Prostate gland (tissue), 2 donors: ENCODE results near the gene POLE2. TPM values are rescaled to one million over a fixed set of nuclear protein-coding genes. Genes with fewer than 3 reads are reported as not detected.
A peak's percentile ranks its signal among the peaks of the same experiment; 100 is the strongest.

Experiments used
- DNase-seq: peaks from one replicate; pipeline ENCODE4 v3.0.0-alpha.2; 2019; ENCODE audit warnings: low spot score
- H3K27ac ChIP-seq, 2 donors: fragments of 200-600 bp; sonication (generic); 2 replicates each; pipeline ENCODE4 v1.5.1; 2017 to 2019
- H3K27me3 ChIP-seq: fragments of 200-600 bp; sonication (generic); replicated peaks from 2 replicates; pipeline ENCODE4 v1.5.1; 2019; ENCODE audit not compliant: insufficient read depth
- H3K36me3 ChIP-seq, 2 donors: fragments of 200-600 bp; sonication (generic); 1 replicate in 1 of 2; 2 replicates in 1 of 2; pipeline versions ENCODE4 v1.5.1 to v1.8.1; 2017 to 2019
- H3K4me1 ChIP-seq: fragments of 200-600 bp; sonication (generic); replicated peaks from 2 replicates; pipeline ENCODE4 v1.5.1; 2019
- H3K4me3 ChIP-seq, 2 donors: fragments of 200-600 bp; sonication (generic); 2 replicates each; pipeline ENCODE4 v1.5.1; 2017 to 2019
- H3K9me3 ChIP-seq: fragments of 200-600 bp; sonication (generic); 2 replicates; pipeline ENCODE4 v1.5.1; 2017
- POLR2A ChIP-seq: fragments of 450-650 bp; IDR thresholded peaks from one replicate; pipeline ENCODE4 v1.6.1; 2016; ENCODE audit warnings: antibody characterized with exemption, mild to moderate bottlenecking
- POLR2AphosphoS5 ChIP-seq: sonication (generic); formaldehyde crosslinking; IDR thresholded peaks from one replicate; pipeline ENCODE4 v1.6.1; 2017; ENCODE audit warnings: antibody characterized with exemption
- WGBS: methylation state at CpG from one replicate; pipeline ENCODE4 v1.1.5; 2018; 5-methylcytosine and 5-hydroxymethylcytosine counted together
- intact Hi-C: fragments of 100-400 bp; cut with DNase I; formaldehyde crosslinking; loops from one replicate; pipeline ENCODE4 v1.14.2; 2022
- total RNA-seq, 2 donors: library from RNA; depleted of rRNA; stranded (reverse); fragments of >200 nt; gene quantifications; one replicate each; pipeline ENCODE4 v1.1.0, GENCODE V29; 2016
- TF ChIP-seq, protein P1 (sequence below), 4 experiments: fragments of 200-600 bp in 2 of 4; fragments of 450-650 bp in 2 of 4; sonication (generic) in 2 of 4; IDR thresholded peaks; 1 replicate in 3 of 4; 2 replicates in 1 of 4; pipeline ENCODE4 v1.5.1; 2016 to 2019; ENCODE audit warnings: antibody characterized with exemption in 4 of 4, mild to moderate bottlenecking in 2 of 4, moderate library complexity in 2 of 4

Gene POLE2
- total RNA-seq, 2 donors from 2014 or later, result 3.2 to 5.8 TPM

DNA sequence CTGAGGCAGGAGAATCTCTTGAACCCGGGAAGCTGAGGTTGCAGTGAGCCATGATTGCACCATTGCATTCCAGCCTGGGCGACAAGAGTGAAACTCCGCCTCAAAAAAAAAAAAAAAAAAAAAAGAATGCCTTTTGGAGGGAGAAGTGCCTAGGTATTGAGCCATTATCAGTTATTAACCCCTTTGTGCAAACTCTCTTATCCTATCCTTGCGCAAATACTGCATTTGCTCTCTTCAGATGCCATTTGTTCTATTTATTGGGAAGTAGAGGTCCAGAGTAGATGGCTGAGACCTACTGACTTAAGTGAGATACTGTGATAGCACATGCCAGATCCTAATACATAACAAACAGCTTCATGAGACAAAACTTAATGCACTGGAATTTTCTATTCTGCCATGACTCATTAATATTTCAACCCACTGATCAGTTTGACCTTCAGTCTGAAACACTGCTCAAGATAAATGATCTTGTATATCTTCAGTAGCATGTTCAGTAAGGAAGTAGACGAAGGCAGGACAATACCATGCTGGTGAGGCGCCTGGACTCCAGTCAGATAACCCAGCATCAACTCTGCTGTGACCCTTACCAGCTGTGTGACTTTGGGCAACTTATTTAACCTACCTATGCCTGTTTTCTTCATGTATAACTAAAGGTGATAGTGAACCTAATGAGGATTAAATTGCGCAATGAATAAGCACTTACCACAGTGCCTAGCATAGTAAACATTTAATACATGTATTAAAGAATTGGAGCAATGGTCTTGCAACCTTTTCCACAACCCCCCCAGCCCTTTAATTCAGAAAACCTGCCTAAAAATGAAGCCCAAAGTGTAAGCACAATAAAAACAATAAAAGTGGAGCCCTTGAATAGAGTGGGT lies 47.2 kb downstream of the POLE2 start:
- Histone ChIP-seq H3K4me1 (no peaks in the 10 kb centered on the region), H3K36me3 (no peaks in the 10 kb centered on the region), H3K27ac (peak overlapping the region; percentile 61 to 71), H3K4me3 (no peak overlapping the region), H3K9me3 (no peaks in the 10 kb centered on the region), H3K27me3 (no peaks in the 10 kb centered on the region)
- TF ChIP-seq, protein P1, sequence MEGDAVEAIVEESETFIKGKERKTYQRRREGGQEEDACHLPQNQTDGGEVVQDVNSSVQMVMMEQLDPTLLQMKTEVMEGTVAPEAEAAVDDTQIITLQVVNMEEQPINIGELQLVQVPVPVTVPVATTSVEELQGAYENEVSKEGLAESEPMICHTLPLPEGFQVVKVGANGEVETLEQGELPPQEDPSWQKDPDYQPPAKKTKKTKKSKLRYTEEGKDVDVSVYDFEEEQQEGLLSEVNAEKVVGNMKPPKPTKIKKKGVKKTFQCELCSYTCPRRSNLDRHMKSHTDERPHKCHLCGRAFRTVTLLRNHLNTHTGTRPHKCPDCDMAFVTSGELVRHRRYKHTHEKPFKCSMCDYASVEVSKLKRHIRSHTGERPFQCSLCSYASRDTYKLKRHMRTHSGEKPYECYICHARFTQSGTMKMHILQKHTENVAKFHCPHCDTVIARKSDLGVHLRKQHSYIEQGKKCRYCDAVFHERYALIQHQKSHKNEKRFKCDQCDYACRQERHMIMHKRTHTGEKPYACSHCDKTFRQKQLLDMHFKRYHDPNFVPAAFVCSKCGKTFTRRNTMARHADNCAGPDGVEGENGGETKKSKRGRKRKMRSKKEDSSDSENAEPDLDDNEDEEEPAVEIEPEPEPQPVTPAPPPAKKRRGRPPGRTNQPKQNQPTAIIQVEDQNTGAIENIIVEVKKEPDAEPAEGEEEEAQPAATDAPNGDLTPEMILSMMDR (IDR thresholded peaks at IDR 0.05), result no peak
- TF ChIP-seq POLR2AphosphoS5 (no peak), POLR2A (no peak)
- intact Hi-C loops, result no loop called here
- no peak for DNase-seq
- 95% methylated on average over 7 of the region's 7 CpGs for WGBS

DNA sequence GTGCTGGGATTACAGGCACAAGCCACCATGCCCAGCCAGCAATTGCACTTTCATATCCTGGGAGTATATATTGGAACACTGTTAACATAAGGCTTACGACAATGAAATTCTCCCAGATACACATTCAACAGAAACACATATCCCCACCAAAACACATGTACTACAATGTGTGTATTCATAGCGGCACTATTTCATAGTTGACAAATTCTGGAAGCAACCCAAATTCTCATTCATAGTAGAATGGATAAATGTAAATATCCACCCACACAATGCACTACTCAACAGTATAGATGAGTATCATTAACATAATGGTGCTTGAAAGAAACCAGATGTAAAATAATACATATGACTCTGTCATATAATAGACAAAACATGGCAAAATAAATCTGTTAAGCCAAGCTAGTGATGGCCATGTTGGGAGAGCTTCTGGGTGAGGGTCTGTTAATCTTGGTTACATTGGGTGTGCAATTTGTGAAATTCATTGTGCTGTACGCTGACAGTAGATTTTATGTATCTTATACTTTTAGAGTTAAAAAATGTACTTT lies 50.4 kb downstream of the POLE2 start:
- intact Hi-C loops, result no loop called here
- WGBS, result 74% methylated on average over 3 of the region's 3 CpGs
- H3K4me1 ChIP-seq, result no peaks in the 10 kb centered on the region

DNA sequence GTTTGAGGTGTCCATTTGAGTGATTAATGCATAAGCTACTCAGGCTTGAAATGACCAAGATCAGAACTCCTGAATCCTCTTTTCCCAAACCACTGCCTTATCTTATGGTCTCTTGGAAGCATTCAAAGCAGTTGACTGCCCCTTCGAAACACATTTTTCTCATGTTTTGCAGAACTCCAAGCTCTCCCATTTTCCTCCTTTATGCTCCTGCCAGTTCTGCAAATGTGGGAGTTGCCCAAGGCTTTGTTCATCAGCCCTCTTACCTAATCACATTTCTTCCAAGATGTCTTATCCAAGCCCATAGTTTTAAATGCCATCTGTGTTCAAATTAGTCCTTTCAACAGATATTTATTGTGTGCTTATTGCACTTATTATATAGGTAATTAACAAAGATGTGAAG lies 51.1 kb downstream of the POLE2 start:
- DNase-seq, result no peak
- H3K4me1 ChIP-seq, result no peaks in the 10 kb centered on the region
- H3K27ac ChIP-seq, result no peak overlapping the region
- WGBS, result 93% methylated on average over 1 of the region's 1 CpG
- no peak for TF ChIP-seq POLR2A
- TF ChIP-seq POLR2AphosphoS5, result no peak
- intact Hi-C loops, result no loop called here
- no peaks in the 10 kb centered on the region for H3K36me3 ChIP-seq
- no peaks in the 10 kb centered on the region for H3K27me3 ChIP-seq
- H3K9me3 ChIP-seq, result no peaks in the 10 kb centered on the region
- H3K4me3 ChIP-seq, result no peak overlapping the region

More for the DNA sequence above, 50.4 kb downstream of the POLE2 start:
- DNase-seq, result no peak
- H3K4me3 ChIP-seq, result no peak overlapping the region
- no peaks in the 10 kb centered on the region for H3K27me3 ChIP-seq
- no peaks in the 10 kb centered on the region for H3K36me3 ChIP-seq
- TF ChIP-seq POLR2AphosphoS5, result no peak
- no peak for TF ChIP-seq POLR2A
- TF ChIP-seq, protein P1 (IDR thresholded peaks at IDR 0.05), result no peak
- no peak overlapping the region for H3K27ac ChIP-seq
- H3K9me3 ChIP-seq, result no peaks in the 10 kb centered on the region

DNA sequence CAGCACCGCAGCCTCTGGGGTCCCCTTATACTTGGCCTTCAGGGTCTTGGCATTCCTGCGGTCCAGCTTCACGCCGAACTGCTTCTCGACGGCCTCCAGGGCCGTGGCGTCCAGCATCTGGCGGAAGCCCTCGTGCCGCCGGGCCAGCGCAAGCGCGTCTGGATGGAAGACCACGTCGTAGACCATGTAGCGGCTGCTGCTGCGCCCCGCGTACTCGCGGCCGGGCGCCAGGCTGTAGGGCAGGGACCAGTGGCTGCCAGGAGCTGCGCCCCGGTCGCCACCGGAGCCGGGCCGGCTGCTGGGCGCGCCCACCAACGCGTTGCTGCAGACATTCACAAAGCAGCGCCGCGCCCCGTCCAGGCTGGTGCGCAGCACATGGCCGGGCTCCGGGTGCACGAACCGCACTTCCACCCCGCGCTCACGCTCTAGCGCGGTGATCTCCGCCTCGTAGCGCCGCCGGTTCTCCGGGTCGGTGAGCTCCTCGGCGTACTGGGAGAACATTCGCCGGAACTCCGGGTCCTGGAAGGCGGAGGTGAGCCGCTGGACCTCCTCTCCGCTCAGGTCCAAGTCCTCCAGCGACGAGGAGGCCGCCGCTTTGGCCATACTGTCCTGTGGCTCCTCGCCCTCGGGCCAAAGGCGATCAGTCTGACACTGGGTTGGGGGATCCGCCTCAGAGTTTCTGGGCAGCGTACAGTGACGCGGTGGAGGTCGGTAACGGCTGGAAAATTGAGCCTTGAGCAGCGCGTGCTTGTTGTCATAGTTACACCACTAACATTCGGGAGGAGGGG lies 53.3 kb downstream of the POLE2 start, which contains the start of gene DNAAF2:
DNAAF2 (minus strand) TSS at position 698 of the 788 bp plus-strand sequence; CDS start at position 603, 95 bp downstream.
- intact Hi-C loops, result loop anchor here (1.0 to 5.0 kb wide), 3 partner anchors 59 to 218 kb away; partner anchors contain the start of genes KLHDC1 and NEMF
- Histone ChIP-seq H3K4me3 (peak within 1 kb of the TSS; percentile 75 to 90), H3K36me3 (no peaks in the 10 kb centered on the region), H3K9me3 (no peaks in the 10 kb centered on the region), H3K27ac (peak within 1 kb of the TSS; percentile 94 to 96), H3K27me3 (no peaks in the 10 kb centered on the region), H3K4me1 (no peaks in the 10 kb centered on the region)
- peak; percentile 58 for DNase-seq
- TF ChIP-seq, protein P1 (IDR thresholded peaks at IDR 0.05), result no peak
- peak; percentile 34 for TF ChIP-seq POLR2AphosphoS5
- under 1% methylated on average over 75 of the region's 80 CpGs for WGBS
